ENCODE measurements around the gene UPP2.

Gene UPP2

GRCh38 chr2:158091647-158092046 lies 10.0 kb upstream of the UPP2 start:
- Histone ChIP-seq H3K79me2 (ENCODE audit: insufficient read depth, low read length) (no peaks in the 10 kb centered on the region), H2AFZ (ENCODE audit: low read length) (no peak overlapping the region), H3K9me3 (ENCODE audit: insufficient read depth, low read depth, low read length) (no peaks in the 10 kb centered on the region; the same call in 1 of the 2 replicates), H3K9ac (ENCODE audit: low read depth, low read length, poor library complexity, severe bottlenecking) (no peak overlapping the region), H3F3A (ENCODE audit: low read depth) (no peaks in the 10 kb centered on the region), H3K4me2 (ENCODE audit: low read depth, low read length, poor library complexity, severe bottlenecking) (no peak overlapping the region), H3K9me2 (replicated peaks; ENCODE audit: low read depth, low read length) (no peaks in the 10 kb centered on the region), H3K4me3 (ENCODE audit: low read length, poor library complexity, severe bottlenecking) (no peak overlapping the region), H3K27me3 (ENCODE audit: insufficient read depth, low read length, poor library complexity, severe bottlenecking) (no peaks in the 10 kb centered on the region), H3K36me3 (ENCODE audit: insufficient read depth, low read length) (no peaks in the 10 kb centered on the region), H4K20me1 (ENCODE audit: insufficient read depth, low read length, poor library complexity, severe bottlenecking) (no peaks in the 10 kb centered on the region), H3K4me1 (ENCODE audit: insufficient read depth, low read length, poor library complexity, severe bottlenecking) (no peaks in the 10 kb centered on the region)
- TF ChIP-seq EZH2phosphoT487 (IDR thresholded peaks at IDR 0.05; ENCODE audit: borderline replicate concordance), result no peak
- TF ChIP-seq, protein P1, sequence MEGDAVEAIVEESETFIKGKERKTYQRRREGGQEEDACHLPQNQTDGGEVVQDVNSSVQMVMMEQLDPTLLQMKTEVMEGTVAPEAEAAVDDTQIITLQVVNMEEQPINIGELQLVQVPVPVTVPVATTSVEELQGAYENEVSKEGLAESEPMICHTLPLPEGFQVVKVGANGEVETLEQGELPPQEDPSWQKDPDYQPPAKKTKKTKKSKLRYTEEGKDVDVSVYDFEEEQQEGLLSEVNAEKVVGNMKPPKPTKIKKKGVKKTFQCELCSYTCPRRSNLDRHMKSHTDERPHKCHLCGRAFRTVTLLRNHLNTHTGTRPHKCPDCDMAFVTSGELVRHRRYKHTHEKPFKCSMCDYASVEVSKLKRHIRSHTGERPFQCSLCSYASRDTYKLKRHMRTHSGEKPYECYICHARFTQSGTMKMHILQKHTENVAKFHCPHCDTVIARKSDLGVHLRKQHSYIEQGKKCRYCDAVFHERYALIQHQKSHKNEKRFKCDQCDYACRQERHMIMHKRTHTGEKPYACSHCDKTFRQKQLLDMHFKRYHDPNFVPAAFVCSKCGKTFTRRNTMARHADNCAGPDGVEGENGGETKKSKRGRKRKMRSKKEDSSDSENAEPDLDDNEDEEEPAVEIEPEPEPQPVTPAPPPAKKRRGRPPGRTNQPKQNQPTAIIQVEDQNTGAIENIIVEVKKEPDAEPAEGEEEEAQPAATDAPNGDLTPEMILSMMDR (conservative IDR thresholded peaks at IDR 0.05; ENCODE audit: low read length), result no peak

DNA sequence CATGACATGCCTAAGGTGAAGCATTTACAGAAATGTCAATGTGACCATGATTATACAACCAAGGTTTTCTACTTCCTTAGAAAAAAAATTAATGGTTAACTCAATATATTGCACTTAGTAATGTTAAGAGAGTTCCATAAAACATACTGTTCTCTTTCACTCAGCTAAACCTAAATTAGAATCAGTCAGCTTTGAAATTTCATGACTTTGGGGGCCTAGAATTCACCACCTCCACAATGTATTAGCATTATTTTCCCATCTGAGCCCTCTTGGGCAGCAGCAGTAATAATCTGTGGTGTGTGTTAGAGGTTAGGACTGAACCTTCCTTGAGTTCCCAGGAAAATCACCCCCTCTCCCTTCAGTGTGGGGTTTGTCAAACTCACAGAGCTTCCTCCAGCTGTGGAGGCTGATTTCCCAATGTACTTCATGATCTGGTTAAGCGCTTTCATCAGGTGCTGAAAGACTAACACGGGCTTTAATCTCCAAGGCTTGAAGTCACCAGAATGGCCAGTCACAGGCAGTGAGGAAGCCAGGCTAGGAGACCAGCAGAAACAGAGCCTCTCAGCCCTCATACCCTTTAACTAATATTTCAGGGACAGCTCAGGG lies 7.1 kb upstream of the UPP2 start:
- no peaks in the 10 kb centered on the region for H3F3A ChIP-seq (ENCODE audit: low read depth)
- no peaks in the 10 kb centered on the region for H3K36me3 ChIP-seq (ENCODE audit: insufficient read depth, low read length)
- no peak for TF ChIP-seq EZH2phosphoT487 (IDR thresholded peaks at IDR 0.05; ENCODE audit: borderline replicate concordance)
- TF ChIP-seq, protein P1 (conservative IDR thresholded peaks at IDR 0.05; ENCODE audit: low read length), result no peak
- H3K9me2 ChIP-seq (replicated peaks; ENCODE audit: low read depth, low read length), result no peaks in the 10 kb centered on the region
- no peak overlapping the region for H3K9ac ChIP-seq (ENCODE audit: low read depth, low read length, poor library complexity, severe bottlenecking)
- no peak overlapping the region for H2AFZ ChIP-seq (ENCODE audit: low read length)
- H3K27me3 ChIP-seq (ENCODE audit: insufficient read depth, low read length, poor library complexity, severe bottlenecking), result no peaks in the 10 kb centered on the region
- H4K20me1 ChIP-seq (ENCODE audit: insufficient read depth, low read length, poor library complexity, severe bottlenecking), result no peaks in the 10 kb centered on the region
- H3K79me2 ChIP-seq (ENCODE audit: insufficient read depth, low read length), result no peaks in the 10 kb centered on the region
- no peaks in the 10 kb centered on the region for H3K4me1 ChIP-seq (ENCODE audit: insufficient read depth, low read length, poor library complexity, severe bottlenecking)
- H3K9me3 ChIP-seq (ENCODE audit: insufficient read depth, low read depth, low read length), result no peaks in the 10 kb centered on the region
- H3K4me3 ChIP-seq (ENCODE audit: low read length, poor library complexity, severe bottlenecking), result no peak overlapping the region
- no peak overlapping the region for H3K4me2 ChIP-seq (ENCODE audit: low read depth, low read length, poor library complexity, severe bottlenecking)

GRCh38 chr2:158095269-158095668 lies 6.4 kb upstream of the UPP2 start:
- no peaks in the 10 kb centered on the region for H3K4me1 ChIP-seq (ENCODE audit: insufficient read depth, low read length, poor library complexity, severe bottlenecking)

More at GRCh38 chr2:158095269-158095668, 6.4 kb upstream of the UPP2 start:
- no peak overlapping the region for H2AFZ ChIP-seq (ENCODE audit: low read length)
- no peaks in the 10 kb centered on the region for H3K9me3 ChIP-seq (ENCODE audit: insufficient read depth, low read depth, low read length)
- no peaks in the 10 kb centered on the region for H4K20me1 ChIP-seq (ENCODE audit: insufficient read depth, low read length, poor library complexity, severe bottlenecking)
- H3K36me3 ChIP-seq (ENCODE audit: insufficient read depth, low read length), result no peaks in the 10 kb centered on the region
- no peak overlapping the region for H3K4me2 ChIP-seq (ENCODE audit: low read depth, low read length, poor library complexity, severe bottlenecking)
- no peaks in the 10 kb centered on the region for H3F3A ChIP-seq (ENCODE audit: low read depth)
- no peak overlapping the region for H3K4me3 ChIP-seq (ENCODE audit: low read length, poor library complexity, severe bottlenecking)
- TF ChIP-seq EZH2phosphoT487 (IDR thresholded peaks at IDR 0.05; ENCODE audit: borderline replicate concordance), result no peak
- TF ChIP-seq, protein P1 (conservative IDR thresholded peaks at IDR 0.05; ENCODE audit: low read length), result no peak
- no peaks in the 10 kb centered on the region for H3K9me2 ChIP-seq (replicated peaks; ENCODE audit: low read depth, low read length)
- no peaks in the 10 kb centered on the region for H3K79me2 ChIP-seq (ENCODE audit: insufficient read depth, low read length)
- no peaks in the 10 kb centered on the region for H3K27me3 ChIP-seq (ENCODE audit: insufficient read depth, low read length, poor library complexity, severe bottlenecking)
- H3K9ac ChIP-seq (ENCODE audit: low read depth, low read length, poor library complexity, severe bottlenecking), result no peak overlapping the region

Measured in Loucy (cell line).